ENCODE results near the gene GXYLT2. TPM values are rescaled to one million over a fixed set of nuclear protein-coding genes. Genes with fewer than 3 reads are reported as not detected.

Gene GXYLT2
- total RNA-seq, 2 experiments from 2014 or later, result not detected

DNA sequence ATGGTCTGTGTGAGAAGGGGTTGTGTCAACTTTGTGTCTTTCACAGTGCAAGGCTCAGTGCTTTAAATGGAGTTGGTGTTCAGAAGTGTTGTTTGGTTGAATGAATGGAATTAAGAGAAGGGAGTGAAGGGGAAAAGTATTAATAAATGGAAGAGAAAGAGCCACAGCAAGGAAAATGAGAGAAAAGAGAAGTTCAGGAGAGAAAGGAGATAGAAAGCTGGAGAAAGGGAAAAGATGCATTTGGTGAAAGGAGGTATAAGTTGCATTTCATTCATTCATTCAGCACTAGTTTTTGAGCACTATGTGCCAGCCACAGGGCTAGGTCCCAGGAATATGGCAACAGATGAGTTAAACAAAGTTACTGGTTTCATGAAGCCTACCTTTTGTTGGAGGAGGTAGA, 74.5 kb downstream of the GXYLT2 start:
- ChIA-PET POLR2A (interaction anchor here (0.7 kb wide), 1 partner anchor 34 kb away, joined by 3 read pairs; no protein-coding TSS in a partner anchor), CTCF (no interaction called here)

GRCh38 chr3:72964633-72965032, 76.8 kb downstream of the GXYLT2 start:
- POLR2A ChIA-PET, result no interaction called here
- CTCF ChIA-PET, result no interaction called here

DNA sequence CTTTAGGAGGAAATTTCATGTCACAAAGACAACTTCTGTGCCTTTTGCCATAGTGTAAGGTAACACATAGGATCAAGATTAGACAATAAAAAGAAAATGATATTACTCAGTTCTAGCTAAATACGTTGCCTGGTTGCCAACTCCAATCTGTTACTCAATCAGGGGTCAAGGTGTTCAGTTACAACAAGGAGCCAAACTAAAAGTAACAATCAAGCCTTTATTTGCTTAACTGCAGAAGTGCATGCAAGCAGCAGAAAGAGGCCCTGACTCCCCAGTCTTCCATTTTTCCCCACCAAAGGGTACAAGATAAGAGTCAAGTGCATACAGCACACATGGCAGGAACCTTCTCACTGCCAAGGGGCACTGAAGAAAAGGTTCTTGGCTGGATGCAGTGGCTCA, 80.4 kb downstream of the GXYLT2 start:
- POLR2A ChIA-PET, result no interaction called here
- CTCF ChIA-PET, result no interaction called here

- ChIA-PET CTCF (no interaction called here), POLR2A (no interaction called here)
Observed at GRCh38 chr3:72969766-72970165, 81.9 kb downstream of the GXYLT2 start.

- POLR2A ChIA-PET, result no interaction called here
- CTCF ChIA-PET, result no interaction called here
Observed at GRCh38 chr3:72970942-72971341, 83.1 kb downstream of the GXYLT2 start.

DNA sequence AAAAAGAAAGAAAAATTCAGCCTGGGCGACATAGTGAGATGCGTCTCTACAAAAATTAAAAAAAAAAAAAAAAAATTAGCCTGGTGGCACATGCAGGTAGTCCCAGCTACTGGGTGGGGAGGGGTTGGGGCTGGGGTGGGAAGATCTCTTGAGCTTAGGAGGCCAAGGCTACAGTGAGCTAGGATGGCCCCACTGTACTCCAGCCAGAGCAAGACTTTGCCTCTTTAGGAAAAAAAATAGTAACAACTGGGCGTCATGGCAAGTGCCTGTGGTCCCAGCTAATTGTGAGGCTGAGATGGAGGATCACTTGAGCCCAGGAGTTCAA, 84.8 kb downstream of the GXYLT2 start:
- ChIA-PET CTCF (no interaction called here), POLR2A (no interaction called here)

DNA sequence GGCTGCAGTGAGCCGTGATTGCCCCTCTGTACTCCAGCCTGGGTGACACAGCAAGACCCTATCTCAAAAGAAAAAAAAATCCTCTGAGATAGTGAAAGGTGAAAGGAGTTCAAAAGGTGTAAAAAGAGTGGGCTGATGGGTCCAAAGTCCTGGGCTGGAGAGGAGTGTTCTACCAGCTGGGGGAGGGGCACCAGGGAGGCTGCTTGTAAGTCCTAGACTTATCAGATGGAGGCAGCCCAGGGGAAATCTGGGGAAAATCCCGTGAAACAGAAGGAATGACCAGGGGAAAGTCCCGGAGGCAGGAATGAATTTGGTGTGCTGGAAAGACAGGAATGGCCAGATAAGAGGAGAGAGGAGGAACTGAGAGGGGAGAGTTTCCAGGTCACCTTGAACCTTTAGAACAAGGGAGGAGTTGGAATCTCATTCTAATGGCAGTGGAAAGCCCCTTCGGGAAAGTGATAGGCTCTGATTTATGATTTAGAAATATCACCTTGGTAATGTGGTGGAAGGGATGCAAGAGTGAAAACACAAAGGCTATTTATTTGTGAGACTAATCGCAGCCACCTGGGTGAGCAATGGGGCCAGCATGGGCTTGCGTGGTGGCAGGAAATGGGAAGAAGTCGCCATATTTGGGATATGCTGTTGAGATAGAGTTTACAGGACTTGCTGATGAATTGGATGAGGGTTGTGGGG, 85.3 kb downstream of the GXYLT2 start:
- ChIA-PET CTCF (no interaction called here), POLR2A (no interaction called here)

GRCh38 chr3:72973786-72974185, 85.9 kb downstream of the GXYLT2 start:
- ChIA-PET CTCF (no interaction called here), POLR2A (no interaction called here)

- POLR2A ChIA-PET, result interaction anchor here (0.9 kb wide), 1 partner anchor 19 kb away, joined by 6 read pairs; no protein-coding TSS in a partner anchor
- CTCF ChIA-PET, result interaction anchor here (1.1 kb wide), 1 partner anchor 22 kb away, joined by 4 read pairs; the partner anchor contains the start of gene PPP4R2
Observed at GRCh38 chr3:72974956-72975355, 87.1 kb downstream of the GXYLT2 start.

- ChIA-PET CTCF (interaction anchor here (0.6 to 0.7 kb wide), 2 partner anchors 22 to 44 kb away, joined by 3 read pairs; no protein-coding TSS in a partner anchor), POLR2A (no interaction called here)
Observed at GRCh38 chr3:72976281-72976741, 88.5 kb downstream of the GXYLT2 start.

DNA sequence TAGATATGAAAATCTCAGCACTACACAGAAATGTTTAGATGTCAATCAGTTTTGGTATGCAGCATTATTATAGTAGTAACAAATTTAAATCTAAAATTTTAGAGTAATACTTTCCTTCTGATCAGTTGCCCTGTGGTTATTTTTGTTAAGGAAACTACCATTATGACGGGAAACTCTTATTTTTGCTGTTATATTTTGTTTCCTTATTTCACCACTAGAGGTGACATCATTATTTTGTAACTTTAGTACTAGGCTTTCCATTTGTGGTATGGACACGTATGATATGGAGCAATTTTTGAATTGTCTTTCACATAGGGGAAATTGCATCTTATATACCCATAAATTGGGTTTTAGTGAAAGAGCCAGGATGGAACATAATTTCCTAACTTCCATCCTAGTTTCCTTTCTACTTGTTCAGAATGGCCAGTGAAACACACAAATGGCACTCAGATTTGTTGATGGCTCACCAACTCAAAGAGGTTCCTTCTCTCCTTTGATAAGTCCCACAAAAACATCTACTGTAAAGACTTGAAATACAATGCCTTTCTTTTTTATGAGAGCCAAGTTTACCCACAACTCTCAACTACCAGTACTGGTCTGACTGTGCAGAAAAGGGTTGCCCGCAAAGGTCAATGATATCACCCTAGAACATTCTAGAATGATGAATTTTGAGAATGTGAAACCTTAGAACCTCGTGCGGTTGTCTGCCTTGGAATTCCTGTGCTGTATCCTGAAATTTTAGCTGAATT, 89.4 kb downstream of the GXYLT2 start:
- POLR2A ChIA-PET, result interaction anchor here (0.6 kb wide), 1 partner anchor 24 kb away, joined by 4 read pairs; no protein-coding TSS in a partner anchor
- CTCF ChIA-PET, result no interaction called here

GRCh38 chr3:72982609-72983366, 94.9 kb downstream of the GXYLT2 start:
- POLR2A ChIA-PET, result no interaction called here
- CTCF ChIA-PET, result interaction anchor here (1.5 kb wide), 1 partner anchor 10 kb away, joined by 3 read pairs; no protein-coding TSS in a partner anchor

DNA sequence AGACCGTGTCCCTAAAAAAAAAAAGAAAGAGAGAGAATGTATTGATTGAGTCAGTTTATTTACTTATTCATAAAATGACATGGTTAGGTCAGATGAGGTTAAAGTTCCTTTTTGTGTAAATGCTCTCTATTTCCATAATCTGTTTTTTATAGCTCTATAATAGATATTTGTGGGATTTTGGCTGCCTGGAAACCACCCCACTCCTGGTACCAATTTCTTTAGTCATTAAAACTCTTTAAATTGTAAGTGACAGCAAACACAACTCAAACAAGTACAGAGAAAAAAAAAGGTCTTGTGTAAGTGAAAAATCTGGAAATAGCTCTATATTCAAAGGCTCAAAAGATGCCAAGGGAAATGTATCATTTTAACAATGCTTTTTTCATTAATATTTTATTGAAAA, 97.7 kb downstream of the GXYLT2 start:
- CTCF ChIA-PET, result no interaction called here

GRCh38 chr3:72990701-72991395, 103.0 kb downstream of the GXYLT2 start:
- ChIA-PET POLR2A (no interaction called here), CTCF (no interaction called here)

More for the DNA sequence above, 97.7 kb downstream of the GXYLT2 start:
- POLR2A ChIA-PET, result no interaction called here

- CTCF ChIA-PET, result no interaction called here
- POLR2A ChIA-PET, result no interaction called here
Observed at GRCh38 chr3:72991522-72991921, 103.7 kb downstream of the GXYLT2 start.

DNA sequence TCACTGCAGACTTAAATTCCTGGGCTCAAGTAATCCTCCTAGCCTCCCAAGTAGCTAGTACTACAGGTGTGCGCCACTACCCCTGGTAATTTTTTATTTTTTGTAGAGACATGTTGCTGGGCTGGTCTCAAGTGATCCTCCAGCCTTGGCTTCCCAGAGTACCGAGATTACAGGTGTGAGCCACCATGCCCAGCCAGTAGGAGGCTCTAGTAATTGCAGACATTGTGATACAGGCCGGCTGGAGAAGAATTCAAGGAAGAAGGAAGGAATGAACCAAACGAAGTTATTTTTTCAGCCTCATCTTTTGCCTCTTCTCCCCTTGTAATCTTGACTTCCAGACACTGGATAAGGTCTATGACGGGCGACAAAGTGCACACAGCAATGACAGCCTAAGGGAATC, 105.5 kb downstream of the GXYLT2 start:
- POLR2A ChIA-PET, result interaction anchor here (1.2 kb wide), 1 partner anchor 18 kb away, joined by 6 read pairs; no protein-coding TSS in a partner anchor
- CTCF ChIA-PET, result interaction anchor here (1.0 kb wide), 1 partner anchor 10 kb away, joined by 3 read pairs; no protein-coding TSS in a partner anchor

DNA sequence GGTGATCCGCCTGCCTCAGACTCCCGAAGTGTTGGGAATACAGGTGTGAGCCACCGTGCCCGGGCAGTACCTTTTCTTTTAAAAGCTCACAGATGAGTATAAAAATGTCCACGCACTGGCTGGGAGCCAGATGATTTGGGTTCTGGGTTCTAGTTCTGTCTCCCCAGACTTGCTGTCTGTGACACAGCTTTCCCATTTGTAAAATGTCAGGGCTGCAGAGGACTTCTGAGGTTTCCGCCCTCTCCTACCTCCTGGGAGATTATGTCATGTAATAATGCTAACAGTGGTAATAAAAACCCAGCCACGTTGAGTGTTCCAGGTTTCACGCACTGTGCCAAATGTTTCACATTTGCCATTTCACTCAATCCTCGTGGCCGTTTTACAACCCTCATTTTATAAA, 107.5 kb downstream of the GXYLT2 start:
- ChIA-PET CTCF (no interaction called here), POLR2A (interaction anchor here (0.6 kb wide), 1 partner anchor 33 kb away, joined by 3 read pairs; no protein-coding TSS in a partner anchor)

- ChIA-PET POLR2A (interaction anchor here (0.6 to 1.0 kb wide), 3 partner anchors 29 to 688 kb away, joined by 3 to 7 read pairs (median 3); no protein-coding TSS in a partner anchor), CTCF (interaction anchor here (0.6 to 1.8 kb wide), 3 partner anchors 9 to 21 kb away, joined by 3 to 4 read pairs (median 3); no protein-coding TSS in a partner anchor)
Observed at GRCh38 chr3:72996121-72996472, 108.3 kb downstream of the GXYLT2 start.
